Activated T-cell treated with anti-CD3 and anti-CD28 coated beads for 24 hours (primary cell): ENCODE data around the gene SFXN2.
A peak's percentile ranks its signal among the peaks of the same experiment; 100 is the strongest.
"Not testable (repeated sequence)": the region's sequence is repeated elsewhere in the genome, so short reads cannot be mapped to it uniquely, and the experiment has no call there.

Experiments
- DNase-seq: peaks from one replicate; pipeline ENCODE4 v3.0.0-alpha.2; 2020; ENCODE audit warnings: low read depth

Gene SFXN2

GRCh38 chr10:102679596-102679995 is 34.8 kb upstream of the SFXN2 start:
- no peak for DNase-seq

DNA sequence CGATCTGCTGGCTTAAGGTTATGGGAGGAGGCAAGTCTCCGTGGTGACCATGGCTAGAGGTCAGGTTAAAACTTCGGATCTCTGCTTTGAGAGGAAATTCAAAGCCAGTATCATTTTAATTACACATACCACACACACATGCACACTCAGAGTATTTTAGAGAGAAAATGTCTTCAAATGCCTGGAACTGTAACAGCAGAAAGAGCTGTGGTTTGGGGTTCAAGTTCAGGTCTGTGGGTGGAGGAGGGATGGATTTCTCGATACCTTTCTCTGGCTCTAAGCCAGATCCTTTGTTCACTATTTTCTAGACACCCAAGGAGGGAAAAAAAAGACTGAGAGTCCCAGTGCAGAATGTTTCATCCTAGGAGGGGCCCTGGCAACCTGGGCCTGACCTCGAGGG is 32.7 kb upstream of the SFXN2 start:
- no peak for DNase-seq

DNA sequence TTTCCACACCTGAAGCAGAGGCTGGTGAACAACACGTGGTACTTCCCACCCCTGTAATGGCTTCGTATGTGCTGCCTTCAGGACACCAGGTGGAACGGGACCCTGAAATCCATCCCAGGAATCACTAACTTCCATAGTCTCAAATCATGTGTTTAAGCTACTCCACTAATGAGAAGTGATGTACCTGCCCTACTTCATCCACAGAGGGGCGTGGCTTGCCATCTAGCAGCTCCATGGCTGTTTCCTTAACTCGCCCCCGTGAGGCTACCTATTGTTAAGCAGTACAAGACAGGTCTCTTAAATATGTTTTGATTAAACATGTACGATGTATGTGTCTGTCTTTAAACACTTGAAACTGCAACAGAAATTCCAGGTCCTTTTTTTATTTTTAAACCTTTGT is 32.0 kb upstream of the SFXN2 start:
- DNase-seq = no peak

- DNase-seq = no peak
Measured at GRCh38 chr10:102682981-102683380, 31.5 kb upstream of the SFXN2 start.

DNA sequence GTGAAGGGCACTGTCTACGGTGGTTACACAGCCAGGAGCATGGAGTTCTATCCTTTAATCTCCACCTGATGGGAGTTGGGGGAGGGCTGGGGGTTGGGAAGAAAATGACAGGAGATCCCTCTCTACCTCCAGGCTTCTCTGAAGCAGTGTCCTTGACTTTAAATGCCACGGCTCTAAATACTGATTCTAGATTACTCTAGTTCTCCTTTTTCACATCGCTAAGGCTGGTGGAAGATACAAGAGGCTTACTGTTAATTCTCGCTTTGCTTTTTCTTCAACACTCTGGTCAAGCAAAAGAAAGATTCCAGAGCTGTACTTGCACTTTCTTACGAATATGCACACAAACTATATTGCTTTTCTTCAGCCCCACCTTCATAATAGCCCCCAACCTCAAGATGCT is 30.7 kb upstream of the SFXN2 start:
- DNase-seq = no peak

DNA sequence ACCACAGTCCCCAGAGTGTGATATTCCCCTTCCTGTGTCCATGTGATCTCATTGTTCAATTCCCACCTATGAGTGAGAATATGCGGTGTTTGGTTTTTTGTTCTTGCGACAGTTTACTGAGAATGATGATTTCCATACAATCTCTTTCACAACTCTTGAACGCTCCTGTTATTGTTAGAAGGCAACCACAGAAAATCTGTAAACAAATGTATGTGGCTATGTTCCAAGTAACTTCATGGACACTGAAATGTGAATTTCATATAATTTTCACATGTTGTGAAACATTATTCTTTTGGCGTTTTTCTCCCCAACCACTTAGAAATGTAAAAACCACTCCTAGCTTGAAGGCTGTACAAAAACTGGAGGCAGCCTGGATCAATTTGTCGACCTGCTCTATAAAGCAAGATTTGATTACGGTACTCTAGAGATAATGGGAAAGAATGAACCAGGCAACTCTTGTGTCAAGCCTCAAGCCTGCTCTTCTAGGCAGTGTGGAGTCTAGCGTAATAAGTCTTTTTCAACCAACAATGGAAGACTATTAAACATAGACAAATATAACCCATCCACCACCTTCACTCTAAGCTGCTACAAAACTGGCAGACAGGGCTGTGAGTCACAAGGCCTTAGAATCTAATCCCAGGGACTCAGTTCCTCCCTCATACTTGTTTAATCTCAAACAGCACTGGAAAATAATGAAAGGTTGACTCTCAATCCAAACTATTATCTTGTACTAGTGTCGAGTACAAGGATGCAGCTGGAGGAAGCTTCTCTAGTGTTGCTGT is 23.0 kb upstream of the SFXN2 start:
- no peak for DNase-seq

GRCh38 chr10:102695401-102695800 is 19.0 kb upstream of the SFXN2 start:
- DNase-seq = not testable (repeated sequence)

DNA sequence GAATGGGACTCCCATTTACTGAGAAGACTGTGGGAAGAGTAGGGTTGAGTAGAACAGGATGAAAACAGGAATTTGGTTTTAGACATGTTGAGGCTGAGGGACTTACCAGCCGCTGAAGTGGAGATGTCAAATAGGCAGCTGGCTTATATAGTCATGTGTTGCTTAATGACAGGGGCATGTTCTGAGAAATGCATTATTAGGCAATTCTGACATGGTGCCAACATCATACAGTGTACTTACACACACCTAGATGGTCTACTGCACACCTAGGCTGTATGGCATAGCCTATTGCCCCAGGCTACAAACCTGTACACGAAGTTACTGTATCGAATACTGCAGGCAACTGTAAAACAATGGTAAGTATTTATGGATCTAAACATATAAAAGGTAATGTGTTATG is 17.7 kb upstream of the SFXN2 start:
- DNase-seq = no peak

GRCh38 chr10:102698894-102699293 is 15.5 kb upstream of the SFXN2 start:
- no peak for DNase-seq

GRCh38 chr10:102701272-102701671 is 13.2 kb upstream of the SFXN2 start:
- no peak for DNase-seq

GRCh38 chr10:102701796-102702195 is 12.6 kb upstream of the SFXN2 start:
- no peak for DNase-seq

GRCh38 chr10:102702742-102703141 is 11.7 kb upstream of the SFXN2 start:
- DNase-seq = no peak

DNA sequence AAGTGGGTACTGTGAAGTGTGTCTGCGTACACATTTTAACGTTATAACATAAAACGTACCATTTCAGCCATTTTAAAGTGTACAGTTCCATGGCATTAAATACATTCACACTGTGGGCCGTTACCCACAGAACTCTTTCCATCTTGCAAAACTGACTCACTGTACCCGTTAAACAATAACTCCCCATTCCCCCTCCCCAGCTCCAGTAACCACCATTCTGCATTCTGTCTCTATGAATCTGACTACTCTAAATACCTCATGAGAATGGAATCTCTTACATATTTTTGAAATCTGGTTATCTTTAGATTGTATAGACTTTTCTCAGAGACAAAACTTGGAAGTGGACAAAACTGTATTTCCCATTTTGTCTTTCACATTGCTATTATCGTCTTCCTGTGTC is 9.5 kb upstream of the SFXN2 start:
- DNase-seq = no peak

GRCh38 chr10:102705531-102705930 is 8.9 kb upstream of the SFXN2 start:
- DNase-seq = no peak

DNA sequence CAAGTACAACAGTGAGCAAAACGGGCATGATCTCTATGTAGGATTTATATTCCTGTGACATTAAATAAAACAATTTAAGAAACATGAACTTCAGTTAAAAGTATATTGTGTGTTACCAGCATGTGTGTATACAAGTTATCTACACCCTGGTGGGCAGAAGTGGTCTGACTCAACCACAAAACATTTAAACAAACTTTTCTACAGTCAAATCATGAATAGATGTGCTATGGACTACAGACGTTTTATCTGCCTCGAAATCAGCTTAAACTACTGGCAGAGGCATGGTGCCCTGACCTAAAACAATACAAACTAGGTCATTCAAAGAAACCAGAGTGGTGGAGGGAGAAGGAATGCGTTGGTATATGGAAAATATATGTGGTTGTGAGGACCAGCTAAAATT is 3.8 kb upstream of the SFXN2 start:
- DNase-seq = no peak

GRCh38 chr10:102712089-102712488 is 2.3 kb upstream of the SFXN2 start:
- DNase-seq = no peak

- DNase-seq = no peak
Measured at GRCh38 chr10:102712843-102713538, 1.4 kb upstream of the SFXN2 start.

DNA sequence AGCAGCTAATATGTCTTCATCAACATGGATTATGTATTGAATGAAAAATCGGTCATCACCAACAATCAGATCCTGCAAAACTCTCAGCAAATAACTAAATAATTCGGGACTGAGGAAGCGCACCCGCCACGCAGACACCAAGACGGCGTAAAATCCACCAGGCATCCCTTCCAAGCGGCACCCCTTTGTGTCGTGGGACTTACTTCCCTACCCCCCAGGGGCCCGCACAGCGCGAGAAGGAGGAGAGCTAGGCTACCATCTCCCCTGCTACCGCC is 960 bp upstream of the SFXN2 start:
- DNase-seq = no peak

- peak; percentile 97 for DNase-seq
Measured at GRCh38 chr10:102713814-102714620, 419 bp upstream of the SFXN2 start, which contains the start of gene ARL3. ARL3 (minus strand) TSS chr10:102714397; CDS start chr10:102714275, 122 bp downstream.

DNA sequence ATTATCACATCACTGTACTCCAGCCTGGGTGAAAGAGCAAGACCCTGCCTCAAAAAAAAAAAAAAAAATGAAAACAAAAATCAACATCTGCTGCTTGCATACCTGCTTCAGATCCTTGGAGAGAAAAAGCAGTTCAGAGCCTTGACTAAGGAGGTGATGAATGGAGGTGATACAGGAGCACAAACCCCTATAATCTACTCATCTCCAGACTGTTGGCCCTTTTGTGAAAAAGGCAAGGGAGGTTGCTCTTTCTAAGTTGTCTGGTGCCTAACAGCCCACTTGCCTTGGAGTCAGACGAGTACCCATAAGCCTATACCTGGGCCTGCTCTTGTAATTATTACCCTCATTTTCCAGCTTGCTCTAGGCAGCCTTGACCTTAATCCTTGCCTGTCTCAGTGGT is 1.4 kb downstream of the SFXN2 start:
- DNase-seq = no peak

- not testable (repeated sequence) for DNase-seq
Measured at GRCh38 chr10:102716900-102717565, 2.6 kb downstream of the SFXN2 start.

DNA sequence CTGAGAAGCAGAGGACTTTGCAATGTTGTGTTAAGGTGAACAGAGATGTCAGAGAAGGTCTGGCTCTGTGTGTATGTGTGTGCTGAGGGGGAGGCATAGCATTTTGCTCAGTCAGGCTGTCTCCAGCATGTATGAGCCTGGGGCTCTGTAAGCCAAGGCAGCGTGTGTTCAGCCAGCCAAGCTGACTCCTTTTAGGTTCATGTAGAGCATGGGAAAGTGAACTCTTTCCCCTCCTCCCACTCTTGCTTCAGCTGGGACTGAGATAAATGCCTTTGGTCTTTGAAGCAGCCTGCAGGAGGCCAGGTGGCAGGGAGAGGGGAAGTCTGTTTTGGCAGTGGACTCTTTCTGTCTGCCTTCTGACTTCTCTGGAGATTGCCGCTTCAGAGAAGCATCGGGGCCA is 3.8 kb downstream of the SFXN2 start:
- DNase-seq = no peak
